NCI-H748 (cell line): ENCODE results near the gene LRFN4.
A peak's percentile ranks its signal among the peaks of the same experiment; 100 is the strongest.

Source experiments
- DNase-seq: peaks from one replicate; lab custom pipeline; 2025; ENCODE audit not compliant: unreplicated experiment; lab: John Stamatoyannopoulos, UW

The LRFN4 gene

GRCh38 chr11:66845143-66845875, 11.6 kb upstream of the LRFN4 start:
- DNase-seq = no peak

- DNase-seq = no peak
Observed at GRCh38 chr11:66845876-66846212, 11.0 kb upstream of the LRFN4 start.

- no peak for DNase-seq
Observed at GRCh38 chr11:66846671-66847091, 10.2 kb upstream of the LRFN4 start.

- DNase-seq = no peak
Observed at GRCh38 chr11:66847461-66848232, 9.2 kb upstream of the LRFN4 start.

- DNase-seq = no peak
Observed at GRCh38 chr11:66848671-66849500, 8.0 kb upstream of the LRFN4 start.

- no peak for DNase-seq
Observed at GRCh38 chr11:66849501-66850234, 7.2 kb upstream of the LRFN4 start.

GRCh38 chr11:66850235-66850587, 6.7 kb upstream of the LRFN4 start:
- DNase-seq = no peak

GRCh38 chr11:66850588-66851238, 6.2 kb upstream of the LRFN4 start:
- no peak for DNase-seq

- DNase-seq = no peak
Observed at GRCh38 chr11:66851239-66851596, 5.6 kb upstream of the LRFN4 start.

- DNase-seq = peak; percentile 46
Observed at GRCh38 chr11:66851698-66852465, 5.0 kb upstream of the LRFN4 start.

GRCh38 chr11:66852466-66853241, 4.2 kb upstream of the LRFN4 start:
- no peak for DNase-seq

GRCh38 chr11:66853242-66854229, 3.3 kb upstream of the LRFN4 start:
- DNase-seq = no peak

GRCh38 chr11:66854231-66854661, 2.6 kb upstream of the LRFN4 start:
- DNase-seq = no peak

- no peak for DNase-seq
Observed at GRCh38 chr11:66854729-66855211, 2.1 kb upstream of the LRFN4 start.

- DNase-seq = peak; percentile 96
Observed at GRCh38 chr11:66855574-66856495, 1.0 kb upstream of the LRFN4 start.

GRCh38 chr11:66857234-66857926, 516 bp downstream of the LRFN4 start:
- peak; percentile 26 for DNase-seq
